ENCODE measurements around the gene NAXD. TPM values are rescaled to one million over a fixed set of nuclear protein-coding genes. Genes with fewer than 3 reads are reported as not detected.

Gene NAXD
- total and polyA plus RNA-seq, 7 experiments from 2014 or later = 17.2 to 35.4 (median 25.9) TPM

- intact Hi-C loops (cut with micrococcal nuclease) = no loop called here
- no peaks in the 10 kb centered on the region for H3K9me3 ChIP-seq (ENCODE audit: control insufficient read depth in 2 of 3, low read length in 3 of 3)
- no peak overlapping the region for H3K27ac ChIP-seq (ENCODE audit: low read depth, low read length)
- ChIA-PET CTCF (no interaction called here), POLR2A (interaction anchor here (0.6 to 1.0 kb wide), 2 partner anchors 32 to 46 kb away, joined by 3 read pairs; no protein-coding TSS in a partner anchor)
- DNase-seq (no peak), ATAC-seq (no peak)
- H3K27me3 ChIP-seq (ENCODE audit: control insufficient read depth in 2 of 2, insufficient read depth in 2 of 2, low read length in 2 of 2) = no peaks in the 10 kb centered on the region
- Mint-ChIP-seq H3K9me3 (peaks cover 0 to 12% (median 6%) of the 10 kb centered on the region in 11 donors), H3K27me3 (no peaks in the 10 kb centered on the region), H3K27ac (no peak overlapping the region), H3K4me1 (peaks cover 17 to 31% (median 25%) of the 10 kb centered on the region in 7 donors), H3K36me3 (peaks cover 27 to 80% (median 60%) of the 10 kb centered on the region in 5 donors), H3K4me3 (no peak overlapping the region)
- H3K36me3 ChIP-seq (ENCODE audit: control insufficient read depth in 2 of 3, insufficient read depth in 3 of 3, low read length in 3 of 3) = peaks cover 0 to 60% (median 6%) of the 10 kb centered on the region in 3 experiments
- peaks cover 6 to 9% of the 10 kb centered on the region in 2 donors for H3K4me1 ChIP-seq (ENCODE audit: control insufficient read depth in 2 of 2, insufficient read depth in 2 of 2, low read length in 2 of 2)
- no peak overlapping the region for H3K4me3 ChIP-seq (ENCODE audit: low read length)
Measured at GRCh38 chr13:110662091-110662490, 46.7 kb downstream of the NAXD start.

- intact Hi-C loops (cut with micrococcal nuclease) = no loop called here
- Mint-ChIP-seq H3K27ac (peak overlapping the region in 1 of 9 donors; percentile 22), H3K4me1 (peaks cover 14 to 24% (median 19%) of the 10 kb centered on the region in 7 donors), H3K9me3 (peaks cover 0 to 12% (median 6%) of the 10 kb centered on the region in 11 donors), H3K4me3 (no peak overlapping the region), H3K27me3 (no peaks in the 10 kb centered on the region), H3K36me3 (peaks cover 34 to 84% (median 58%) of the 10 kb centered on the region in 5 donors)
- Histone ChIP-seq H3K9me3 (ENCODE audit: control insufficient read depth in 2 of 3, low read length in 3 of 3) (no peaks in the 10 kb centered on the region), H3K4me3 (ENCODE audit: low read length) (no peak overlapping the region), H3K27ac (ENCODE audit: low read depth, low read length) (no peak overlapping the region), H3K4me1 (ENCODE audit: control insufficient read depth in 2 of 2, insufficient read depth in 2 of 2, low read length in 2 of 2) (peaks cover 4 to 7% of the 10 kb centered on the region in 2 donors), H3K36me3 (ENCODE audit: control insufficient read depth in 2 of 3, insufficient read depth in 3 of 3, low read length in 3 of 3) (peaks cover 0 to 68% (median 6%) of the 10 kb centered on the region in 3 experiments), H3K27me3 (ENCODE audit: control insufficient read depth in 2 of 2, insufficient read depth in 2 of 2, low read length in 2 of 2) (no peaks in the 10 kb centered on the region)
- no peak for DNase-seq
- no peak for ATAC-seq
- ChIA-PET POLR2A (no interaction called here), CTCF (no interaction called here)
Measured at GRCh38 chr13:110662777-110663443, 47.6 kb downstream of the NAXD start.

GRCh38 chr13:110663491-110663890 is 48.1 kb downstream of the NAXD start:
- no peaks in the 10 kb centered on the region for H3K9me3 ChIP-seq (ENCODE audit: control insufficient read depth in 2 of 3, low read length in 3 of 3)
- no peak overlapping the region for H3K27ac ChIP-seq (ENCODE audit: low read depth, low read length)
- Mint-ChIP-seq H3K4me1 (peaks cover 8 to 18% (median 13%) of the 10 kb centered on the region in 7 donors), H3K27ac (no peak overlapping the region), H3K36me3 (peaks cover 34 to 78% (median 53%) of the 10 kb centered on the region in 5 donors), H3K9me3 (peaks cover 0 to 12% (median 6%) of the 10 kb centered on the region in 11 donors), H3K27me3 (no peaks in the 10 kb centered on the region), H3K4me3 (no peak overlapping the region)
- peaks cover 0 to 69% (median 6%) of the 10 kb centered on the region in 3 experiments for H3K36me3 ChIP-seq (ENCODE audit: control insufficient read depth in 2 of 3, insufficient read depth in 3 of 3, low read length in 3 of 3)
- ChIA-PET POLR2A (interaction anchor here (0.6 kb wide), 1 partner anchor 52 kb away, joined by 3 read pairs; no protein-coding TSS in a partner anchor), CTCF (no interaction called here)
- no peak overlapping the region for H3K4me3 ChIP-seq (ENCODE audit: low read length)
- no peak for ATAC-seq
- H3K4me1 ChIP-seq (ENCODE audit: control insufficient read depth in 2 of 2, insufficient read depth in 2 of 2, low read length in 2 of 2) = peaks cover 0 to under 1% of the 10 kb centered on the region in 2 donors
- intact Hi-C loops (cut with micrococcal nuclease) = no loop called here
- no peak for DNase-seq
- no peaks in the 10 kb centered on the region for H3K27me3 ChIP-seq (ENCODE audit: control insufficient read depth in 2 of 2, insufficient read depth in 2 of 2, low read length in 2 of 2)

DNA sequence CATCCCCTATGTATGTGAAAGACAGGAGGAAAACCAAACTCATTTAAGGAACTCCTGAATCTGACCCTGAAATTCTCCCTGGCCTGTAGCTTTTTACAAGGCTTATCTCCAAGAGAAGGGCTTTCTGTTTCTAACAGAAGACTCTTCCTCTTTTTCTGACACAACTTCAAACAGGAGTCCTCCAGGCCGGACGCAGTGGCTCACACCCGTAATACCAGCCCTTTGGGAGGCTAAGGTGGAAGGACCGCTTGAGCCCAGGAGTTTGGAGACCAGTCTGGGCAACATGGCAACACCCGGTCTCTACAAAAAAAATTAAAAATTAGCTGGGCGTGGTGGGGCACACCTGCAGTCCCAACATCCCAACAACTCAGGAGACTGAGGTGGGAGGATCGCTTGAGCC is 48.7 kb downstream of the NAXD start:
- Mint-ChIP-seq H3K4me3 (no peak overlapping the region), H3K4me1 (peaks cover 4 to 13% (median 7%) of the 10 kb centered on the region in 7 donors), H3K9me3 (peaks cover 0 to 12% (median 6%) of the 10 kb centered on the region in 11 donors), H3K27me3 (no peaks in the 10 kb centered on the region), H3K27ac (no peak overlapping the region), H3K36me3 (peaks cover 32 to 74% (median 55%) of the 10 kb centered on the region in 5 donors)
- no peaks in the 10 kb centered on the region for H3K4me1 ChIP-seq (ENCODE audit: control insufficient read depth in 2 of 2, insufficient read depth in 2 of 2, low read length in 2 of 2)
- H3K27me3 ChIP-seq (ENCODE audit: control insufficient read depth in 2 of 2, insufficient read depth in 2 of 2, low read length in 2 of 2) = no peaks in the 10 kb centered on the region
- POLR2A ChIA-PET = interaction anchor here (0.6 kb wide), 1 partner anchor 51 kb away, joined by 3 read pairs; no protein-coding TSS in a partner anchor
- H3K27ac ChIP-seq (ENCODE audit: low read depth, low read length) = no peak overlapping the region
- intact Hi-C loops (cut with micrococcal nuclease) = no loop called here
- DNase-seq (no peak), ATAC-seq (peak; percentile 42)
- peaks cover 0 to 72% (median 6%) of the 10 kb centered on the region in 3 experiments for H3K36me3 ChIP-seq (ENCODE audit: control insufficient read depth in 2 of 3, insufficient read depth in 3 of 3, low read length in 3 of 3)
- no peak overlapping the region for H3K4me3 ChIP-seq (ENCODE audit: low read length)
- H3K9me3 ChIP-seq (ENCODE audit: control insufficient read depth in 2 of 3, low read length in 3 of 3) = no peaks in the 10 kb centered on the region
- CTCF ChIA-PET = no interaction called here

- H3K4me3 Mint-ChIP-seq = no peak overlapping the region
- Histone ChIP-seq H3K36me3 (ENCODE audit: control insufficient read depth in 2 of 3, insufficient read depth in 3 of 3, low read length in 3 of 3) (peaks cover 0 to 74% (median 6%) of the 10 kb centered on the region in 3 experiments), H3K27me3 (ENCODE audit: control insufficient read depth in 2 of 2, insufficient read depth in 2 of 2, low read length in 2 of 2) (no peaks in the 10 kb centered on the region), H3K27ac (ENCODE audit: low read depth, low read length) (no peak overlapping the region), H3K4me1 (ENCODE audit: control insufficient read depth in 2 of 2, insufficient read depth in 2 of 2, low read length in 2 of 2) (no peaks in the 10 kb centered on the region), H3K9me3 (ENCODE audit: control insufficient read depth in 2 of 3, low read length in 3 of 3) (no peaks in the 10 kb centered on the region), H3K4me3 (ENCODE audit: low read length) (no peak overlapping the region)
- H3K9me3 Mint-ChIP-seq = peaks cover 0 to 12% (median 6%) of the 10 kb centered on the region in 11 donors
- no peak overlapping the region for H3K27ac Mint-ChIP-seq
- ChIA-PET CTCF (no interaction called here), POLR2A (no interaction called here)
- H3K4me1 Mint-ChIP-seq = peaks cover 0 to 6% (median 4%) of the 10 kb centered on the region in 7 donors
- no peaks in the 10 kb centered on the region for H3K27me3 Mint-ChIP-seq
- peaks cover 28 to 72% (median 51%) of the 10 kb centered on the region in 5 donors for H3K36me3 Mint-ChIP-seq
- ATAC-seq (no peak), DNase-seq (no peak)
- intact Hi-C loops (cut with micrococcal nuclease) = no loop called here
Measured at GRCh38 chr13:110664673-110665072, 49.3 kb downstream of the NAXD start.

- Mint-ChIP-seq H3K27me3 (no peaks in the 10 kb centered on the region), H3K27ac (peak overlapping the region in 3 of 9 donors; percentile 27 to 65 (median 32)), H3K9me3 (peaks cover 0 to 10% (median 5%) of the 10 kb centered on the region in 11 donors), H3K4me1 (peaks cover 0 to 5% (median 2%) of the 10 kb centered on the region in 7 donors), H3K4me3 (no peak overlapping the region), H3K36me3 (peaks cover 26 to 75% (median 46%) of the 10 kb centered on the region in 5 donors)
- no peaks in the 10 kb centered on the region for H3K27me3 ChIP-seq (ENCODE audit: control insufficient read depth in 2 of 2, insufficient read depth in 2 of 2, low read length in 2 of 2)
- CTCF ChIA-PET = no interaction called here
- peaks cover 0 to 78% (median 6%) of the 10 kb centered on the region in 3 experiments for H3K36me3 ChIP-seq (ENCODE audit: control insufficient read depth in 2 of 3, insufficient read depth in 3 of 3, low read length in 3 of 3)
- ATAC-seq (peak; percentile 88), DNase-seq (no peak)
- H3K4me3 ChIP-seq (ENCODE audit: low read length) = no peak overlapping the region
- H3K9me3 ChIP-seq (ENCODE audit: control insufficient read depth in 2 of 3, low read length in 3 of 3) = no peaks in the 10 kb centered on the region
- H3K27ac ChIP-seq (ENCODE audit: low read depth, low read length) = no peak overlapping the region
- H3K4me1 ChIP-seq (ENCODE audit: control insufficient read depth in 2 of 2, insufficient read depth in 2 of 2, low read length in 2 of 2) = no peaks in the 10 kb centered on the region
- POLR2A ChIA-PET = interaction anchor here (1.7 kb wide), 1 partner anchor 47 kb away, joined by 4 read pairs; no protein-coding TSS in a partner anchor
- intact Hi-C loops (cut with micrococcal nuclease) = no loop called here
Measured at GRCh38 chr13:110665491-110666254, 50.3 kb downstream of the NAXD start.

All from naive thymus-derived CD4-positive, alpha-beta T cell (primary cell).